HG03457 (cell line): Measurements from ENCODE around the gene CSK.
"Not testable (repeated sequence)": the region's sequence is repeated elsewhere in the genome, so short reads cannot be mapped to it uniquely, and the experiment has no call there.

Experiments used
- ATAC-seq: cut with Tn5 transposase; IDR thresholded peaks from one replicate; pipeline ENCODE4 v1.9.1; 2021; ENCODE audit warnings: moderate number of reproducible peaks; ENCODE audit not compliant: unreplicated experiment

The CSK gene

DNA sequence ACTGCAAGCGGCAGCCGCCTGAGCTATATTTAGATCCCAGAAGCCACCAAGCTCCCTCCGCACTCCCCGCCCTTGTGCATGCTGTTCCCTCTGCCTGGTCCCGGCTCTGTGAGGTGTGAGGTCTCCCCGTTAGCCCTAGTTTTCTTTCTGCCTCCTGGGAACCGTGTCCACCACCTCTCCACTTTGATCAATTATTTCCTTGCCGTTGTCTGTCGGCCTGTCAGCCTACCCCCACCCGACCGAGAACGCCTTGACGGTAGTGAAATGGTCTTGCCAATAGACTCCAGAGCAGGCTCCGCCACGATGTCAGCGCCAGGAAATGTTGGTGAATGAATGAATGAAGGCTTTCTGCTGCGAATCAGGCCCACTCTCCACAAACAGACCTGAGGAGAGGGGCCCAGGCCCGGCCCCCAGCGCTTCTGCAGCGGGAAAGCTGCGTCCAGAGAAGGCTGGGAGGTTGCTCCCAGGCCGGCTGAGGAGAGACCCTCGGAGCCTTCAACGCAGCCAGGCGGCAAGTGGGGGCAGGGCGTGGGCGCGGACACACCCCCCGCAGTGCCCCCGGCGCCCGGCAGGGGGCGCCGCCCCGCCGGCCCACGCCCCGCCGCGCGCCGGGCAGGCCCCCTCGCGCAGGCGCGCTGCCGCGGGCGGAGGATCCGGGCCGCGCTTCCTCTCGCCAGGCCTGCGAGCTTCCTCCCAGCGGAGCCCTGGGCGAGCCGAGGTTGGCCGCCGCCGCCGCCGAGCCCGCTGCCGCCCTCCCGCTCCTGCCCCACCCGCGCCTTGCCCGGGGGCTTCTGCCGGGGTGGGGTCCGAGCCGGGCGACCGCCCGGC is at the start of gene CSK:
Gene CSK, plus strand, starts transcription at position 650 of the 828 bp plus-strand sequence. CDS start 16,218 bp downstream, outside the sequence.
- no peak for ATAC-seq

- no peak for ATAC-seq
Measured at GRCh38 chr15:74732846-74733245, 49.0 kb upstream of the CSK start.

GRCh38 chr15:74733269-74733668 is 48.6 kb upstream of the CSK start:
- ATAC-seq = no peak

DNA sequence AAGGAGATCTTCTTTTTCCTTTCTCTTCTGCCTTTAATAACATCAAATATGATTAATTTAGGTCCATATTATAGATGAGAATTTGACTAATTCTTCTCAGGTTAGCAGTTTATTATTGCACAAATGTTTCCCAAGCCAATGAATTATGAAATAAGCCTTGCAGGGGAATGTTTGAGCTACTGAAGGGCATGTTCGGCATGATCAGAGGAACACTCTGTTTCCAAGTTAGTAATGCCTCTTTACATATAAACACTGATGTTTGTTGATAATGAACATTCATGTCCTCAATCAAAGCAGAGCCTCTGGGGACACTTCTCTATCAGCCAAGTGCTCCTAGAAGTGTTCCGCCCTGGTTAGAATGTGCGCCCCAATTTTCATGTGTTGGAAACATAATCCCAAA is 46.6 kb upstream of the CSK start:
- ATAC-seq = no peak

- not testable (repeated sequence) for ATAC-seq
Measured at GRCh38 chr15:74738239-74738638, 43.6 kb upstream of the CSK start.

DNA sequence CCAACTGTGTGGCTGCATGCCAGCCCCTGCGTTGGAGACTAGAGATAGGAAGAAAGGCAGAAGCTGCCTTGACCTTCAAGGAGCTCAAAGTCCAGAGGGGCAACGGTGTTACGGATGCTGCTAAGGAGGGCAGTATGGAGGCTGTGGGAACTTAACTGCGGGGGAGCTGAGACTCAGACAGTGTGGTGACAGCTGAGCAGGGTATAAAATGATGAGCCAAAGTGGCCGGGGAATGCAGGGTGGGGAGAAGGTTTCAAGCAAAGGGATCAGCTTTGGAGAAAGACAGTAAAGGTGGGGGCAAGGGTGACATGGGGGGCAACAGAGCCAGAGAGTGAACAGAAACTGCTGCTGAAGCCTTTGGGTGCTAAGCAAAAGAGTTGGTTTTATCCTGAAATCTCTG is 39.5 kb upstream of the CSK start:
- no peak for ATAC-seq

DNA sequence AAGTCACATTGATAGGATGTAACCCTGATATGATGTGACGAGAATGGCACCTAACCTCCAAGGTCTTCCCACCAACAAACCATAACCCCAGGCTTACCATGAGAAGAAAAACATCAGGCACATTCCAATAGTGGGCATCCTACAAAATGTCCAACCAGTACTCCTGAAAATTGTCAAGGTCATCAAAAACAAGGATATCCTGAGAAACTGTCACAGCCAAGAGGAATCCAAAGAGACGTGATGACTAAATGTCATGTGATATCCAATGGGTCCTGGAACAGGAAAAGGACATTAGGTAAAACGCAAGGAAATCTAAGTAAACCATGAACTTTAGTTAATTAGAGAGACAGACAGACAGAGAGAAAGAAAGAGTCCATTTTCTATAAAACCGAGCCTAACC is 35.5 kb upstream of the CSK start:
- ATAC-seq = no peak

DNA sequence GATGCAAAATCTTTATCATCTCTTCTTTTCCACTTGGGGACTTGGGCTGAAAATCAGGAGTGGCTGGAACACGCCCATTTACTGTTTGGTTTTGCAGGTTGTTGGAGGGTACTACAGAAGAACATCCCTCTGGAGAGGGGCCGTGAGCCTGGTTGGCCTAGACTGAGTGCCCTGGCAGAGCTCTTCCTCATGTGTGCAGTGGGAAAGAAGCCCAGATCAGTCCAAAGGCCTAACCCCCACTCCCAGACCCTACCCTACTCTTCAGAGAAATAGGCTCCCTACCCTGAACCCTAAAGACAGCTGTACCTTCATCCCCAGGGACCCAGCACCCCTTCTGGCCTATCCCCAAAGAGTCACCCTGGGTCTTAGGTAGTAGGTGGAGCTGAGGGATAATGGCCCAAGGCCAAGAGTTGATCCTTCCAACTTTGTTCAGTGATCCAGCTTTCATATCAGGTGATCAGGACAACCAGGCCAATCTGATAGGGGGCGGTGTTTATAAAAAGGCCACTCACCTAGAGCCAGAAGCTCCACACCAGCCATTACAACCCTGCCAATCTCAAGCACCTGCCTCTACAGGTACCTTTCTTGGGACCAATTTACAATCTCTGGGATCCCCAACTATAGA is 33.4 kb upstream of the CSK start, which contains the start of gene CYP1A2:
Gene CYP1A2, plus strand, starts transcription at position 524 of the 625 bp plus-strand sequence. CDS start 894 bp downstream, outside the sequence.
- no peak for ATAC-seq

DNA sequence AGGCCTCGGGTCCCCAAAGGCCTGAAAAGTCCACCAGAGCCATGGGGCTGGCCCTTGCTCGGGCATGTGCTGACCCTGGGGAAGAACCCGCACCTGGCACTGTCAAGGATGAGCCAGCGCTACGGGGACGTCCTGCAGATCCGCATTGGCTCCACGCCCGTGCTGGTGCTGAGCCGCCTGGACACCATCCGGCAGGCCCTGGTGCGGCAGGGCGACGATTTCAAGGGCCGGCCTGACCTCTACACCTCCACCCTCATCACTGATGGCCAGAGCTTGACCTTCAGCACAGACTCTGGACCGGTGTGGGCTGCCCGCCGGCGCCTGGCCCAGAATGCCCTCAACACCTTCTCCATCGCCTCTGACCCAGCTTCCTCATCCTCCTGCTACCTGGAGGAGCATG is 32.0 kb upstream of the CSK start:
- no peak for ATAC-seq

DNA sequence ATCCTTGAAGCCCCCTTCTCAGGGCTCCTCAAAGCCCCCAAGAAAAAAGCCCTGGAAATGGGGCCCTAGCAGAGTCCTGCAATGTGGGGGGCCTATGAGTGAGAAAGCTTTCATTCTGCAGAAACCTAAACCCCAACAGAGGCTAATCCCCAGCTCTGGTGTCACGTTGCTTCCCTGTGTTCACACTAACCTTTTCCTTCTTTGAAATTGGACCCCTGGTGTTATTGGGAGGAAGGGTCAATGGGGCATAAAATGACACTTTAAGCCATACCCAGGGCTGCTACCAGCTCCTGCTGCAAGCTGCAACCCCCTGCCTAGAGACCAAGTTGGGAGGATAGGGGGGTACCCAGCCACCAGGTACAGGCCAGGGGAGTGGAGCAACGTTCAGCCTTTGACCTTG is 31.1 kb upstream of the CSK start:
- no peak for ATAC-seq

GRCh38 chr15:74752011-74752410 is 29.9 kb upstream of the CSK start:
- no peak for ATAC-seq

DNA sequence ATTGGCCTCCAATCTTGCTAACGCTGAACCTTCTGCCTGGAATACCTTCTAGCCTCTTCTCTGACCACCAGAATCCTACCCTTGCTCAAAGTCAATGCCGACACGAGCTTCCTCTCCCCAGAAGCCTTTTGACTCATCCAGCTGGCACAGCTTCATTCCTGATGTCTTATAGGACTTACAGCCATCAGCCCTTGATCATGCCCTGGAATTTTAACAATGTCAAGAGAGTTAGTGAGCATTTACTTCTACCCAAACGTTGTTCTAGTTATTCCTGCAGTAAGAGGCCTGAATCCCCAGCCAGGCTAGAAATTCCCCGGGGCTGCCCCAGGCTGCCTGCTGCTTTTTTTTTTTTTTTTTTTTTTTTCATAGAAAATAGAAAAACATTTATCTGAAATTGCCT is 29.3 kb upstream of the CSK start:
- ATAC-seq = no peak

DNA sequence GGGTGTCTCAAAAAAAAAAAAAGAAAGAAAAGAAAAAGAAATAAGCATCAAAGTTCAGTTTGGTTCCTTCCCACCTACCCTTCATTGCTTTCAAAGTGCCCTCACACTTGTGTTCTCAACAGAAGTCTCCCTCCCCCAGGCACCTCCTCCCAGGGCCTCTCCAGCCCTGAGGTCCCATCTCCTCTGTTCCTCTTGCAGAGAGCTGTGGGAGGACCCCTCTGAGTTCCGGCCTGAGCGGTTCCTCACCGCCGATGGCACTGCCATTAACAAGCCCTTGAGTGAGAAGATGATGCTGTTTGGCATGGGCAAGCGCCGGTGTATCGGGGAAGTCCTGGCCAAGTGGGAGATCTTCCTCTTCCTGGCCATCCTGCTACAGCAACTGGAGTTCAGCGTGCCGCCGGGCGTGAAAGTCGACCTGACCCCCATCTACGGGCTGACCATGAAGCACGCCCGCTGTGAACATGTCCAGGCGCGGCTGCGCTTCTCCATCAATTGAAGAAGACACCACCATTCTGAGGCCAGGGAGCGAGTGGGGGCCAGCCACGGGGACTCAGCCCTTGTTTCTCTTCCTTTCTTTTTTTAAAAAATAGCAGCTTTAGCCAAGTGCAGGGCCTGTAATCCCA is 27.2 kb upstream of the CSK start:
- ATAC-seq = no peak

GRCh38 chr15:74758736-74759135 is 23.1 kb upstream of the CSK start:
- no peak for ATAC-seq

DNA sequence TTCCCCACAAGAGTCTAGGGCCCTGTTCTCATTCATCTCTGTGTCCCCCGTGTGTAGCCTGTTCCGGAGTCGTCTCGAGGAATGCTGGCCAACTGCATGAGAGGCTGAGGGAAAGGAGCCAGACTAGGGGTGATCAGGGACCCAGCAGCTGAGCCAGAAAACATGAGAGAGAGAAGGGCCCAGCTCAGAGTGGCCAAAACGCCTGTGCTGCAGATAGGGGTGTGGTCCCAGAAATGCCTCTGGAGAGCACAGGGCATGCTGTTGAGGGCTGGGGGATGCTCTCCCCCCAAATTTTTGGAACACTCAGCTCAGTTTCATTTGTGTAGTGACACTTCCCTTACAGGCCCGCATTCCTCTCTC is 19.1 kb upstream of the CSK start:
- ATAC-seq = no peak

DNA sequence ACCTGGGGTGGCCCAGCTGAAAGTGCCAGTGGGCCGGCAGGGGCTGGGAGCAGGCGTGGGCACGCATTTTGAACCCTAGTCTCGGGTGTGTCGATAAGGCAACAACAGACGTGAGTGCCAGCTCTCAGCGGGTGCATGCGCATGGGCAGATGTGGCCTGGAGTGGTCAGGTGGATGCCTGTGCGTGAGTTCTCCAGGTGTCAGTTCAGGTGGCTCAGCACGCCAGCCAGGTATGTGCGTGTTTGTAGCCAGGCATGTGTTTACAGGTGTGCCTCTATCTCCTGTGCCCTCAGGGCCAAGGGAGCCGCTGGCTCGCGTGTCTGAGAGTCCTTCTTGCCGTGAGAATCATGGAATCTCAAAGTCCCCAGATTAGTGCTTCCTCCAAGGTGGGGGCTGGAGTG is 18.5 kb upstream of the CSK start:
- ATAC-seq = no peak

GRCh38 chr15:74767167-74768098 is 14.4 kb upstream of the CSK start:
- no peak for ATAC-seq

DNA sequence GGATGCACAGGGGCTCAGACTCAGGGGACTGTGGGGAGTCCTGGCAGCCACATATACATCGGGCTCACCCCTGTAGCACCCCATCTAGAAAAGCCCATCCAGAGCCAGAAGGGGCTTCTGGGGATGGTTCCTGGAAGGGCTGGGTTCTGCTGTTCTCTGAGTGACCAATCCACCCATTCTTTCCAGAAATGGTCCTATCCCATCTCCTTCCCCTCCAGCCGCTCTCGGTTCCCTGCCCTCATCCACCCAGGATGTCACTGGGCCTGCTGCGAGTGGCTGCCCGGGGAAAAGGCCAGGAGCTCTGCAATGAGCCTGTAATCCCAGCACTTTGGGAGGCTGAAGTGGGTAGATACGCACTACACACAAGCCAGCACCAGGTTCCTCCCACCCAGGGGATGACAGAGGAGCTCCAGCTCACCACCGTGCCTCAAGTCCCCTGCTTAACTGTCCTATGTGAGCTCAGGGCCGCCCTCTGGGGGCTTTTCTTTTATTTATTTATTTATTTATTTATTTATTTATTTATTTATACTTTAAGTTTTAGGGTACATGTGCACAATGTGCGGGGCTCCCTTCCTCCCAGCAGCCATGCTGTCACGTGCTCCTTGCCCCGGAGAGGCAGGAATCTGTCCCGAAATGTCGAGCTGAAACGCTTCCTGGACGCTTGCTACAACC is 13.6 kb upstream of the CSK start:
- ATAC-seq = no peak

GRCh38 chr15:74768771-74769342 is 13.0 kb upstream of the CSK start:
- ATAC-seq = no peak

DNA sequence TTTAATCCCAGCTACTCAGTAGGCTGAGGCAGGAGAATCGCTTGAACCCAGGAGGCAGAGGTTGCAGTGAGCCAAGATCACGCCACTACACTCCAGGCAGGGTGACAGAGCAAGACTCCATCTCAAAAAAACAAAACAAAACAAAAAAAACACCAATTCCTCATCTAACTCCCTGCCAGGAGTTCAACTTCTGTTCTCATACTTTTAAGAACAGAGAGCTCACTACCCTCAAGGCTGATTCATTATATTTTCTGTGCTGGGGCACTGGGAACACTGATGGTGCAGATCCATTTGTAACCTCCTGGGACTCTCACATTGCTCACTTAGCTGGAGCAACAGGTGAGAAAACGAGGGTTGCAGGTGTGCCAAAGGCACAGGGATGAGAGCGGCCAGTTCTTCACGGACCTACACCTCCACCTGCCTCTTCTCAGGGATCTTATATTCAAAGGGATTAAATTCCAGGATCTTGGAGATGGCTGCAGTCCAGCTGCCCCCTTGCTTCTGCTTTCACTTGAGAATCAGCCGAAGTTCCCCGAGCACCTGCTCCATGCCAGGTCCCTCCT is 12.3 kb upstream of the CSK start:
- ATAC-seq = no peak
